SHP77 (cell line): ENCODE results near the gene ATP6V1B1.

Experiments
- DNase-seq, 2 experiments: peaks; one replicate each; lab custom pipeline; 2025; lab: John Stamatoyannopoulos, UW

Gene ATP6V1B1

DNA sequence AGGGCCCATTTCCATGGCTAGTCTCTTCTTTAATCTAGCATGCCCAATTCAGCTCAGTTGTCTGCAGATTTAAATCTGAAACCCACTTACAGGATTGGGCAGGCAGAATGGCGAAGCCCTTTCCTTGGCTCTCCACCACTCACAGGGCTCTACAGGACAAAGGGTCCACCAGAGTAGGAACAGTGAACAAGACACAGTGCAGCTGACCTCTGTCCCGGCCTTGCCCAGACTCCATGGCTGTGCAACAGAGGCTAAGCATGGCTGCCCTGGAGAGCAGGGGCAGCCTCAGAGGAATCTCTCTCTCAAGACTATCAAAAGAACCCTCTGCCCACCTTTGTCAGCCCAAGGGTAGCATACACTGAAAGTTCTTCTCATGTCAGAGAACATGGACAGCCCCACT lies 9.7 kb upstream of the ATP6V1B1 start:
- DNase-seq, result no peak

DNA sequence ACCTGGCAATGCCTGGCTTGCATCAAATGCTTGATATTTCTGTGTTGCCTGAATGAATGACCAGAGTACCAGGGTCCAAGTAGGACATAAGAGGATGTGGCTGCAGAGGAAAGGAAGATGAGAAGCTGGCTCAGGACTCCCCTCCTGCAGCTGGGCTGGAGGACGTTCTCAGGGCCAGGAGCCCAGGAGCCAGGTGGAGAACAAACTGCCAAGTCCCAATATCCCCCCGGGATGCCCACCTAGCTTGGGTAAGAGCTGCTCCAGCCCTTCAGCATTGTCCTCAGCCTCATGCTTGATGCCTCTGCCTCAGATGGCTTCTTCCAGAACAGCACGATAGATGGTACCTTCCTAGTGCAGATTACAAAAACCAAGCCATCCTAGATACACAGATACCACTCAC lies 8.6 kb upstream of the ATP6V1B1 start:
- no peak for DNase-seq

DNA sequence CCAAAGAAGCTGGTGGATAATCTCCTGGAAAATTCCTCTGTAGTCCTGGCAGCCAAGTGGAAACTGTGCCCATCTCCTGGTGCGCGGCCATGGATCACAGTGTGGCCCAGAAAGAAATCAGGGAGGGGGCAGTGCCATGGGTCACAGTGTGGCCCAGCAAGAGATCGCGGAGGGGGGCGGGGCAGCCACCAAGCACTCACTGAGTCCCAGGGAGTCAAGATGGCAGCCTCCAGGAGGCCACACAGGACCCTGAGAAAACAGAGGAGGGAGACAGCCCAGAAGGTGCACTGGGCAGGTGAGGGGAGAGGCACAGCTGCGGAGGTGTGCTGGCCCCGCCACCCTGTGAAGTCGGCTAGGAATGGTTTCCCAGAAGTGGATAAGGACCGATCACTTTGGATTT lies 8.1 kb upstream of the ATP6V1B1 start:
- DNase-seq, result no peak

DNA sequence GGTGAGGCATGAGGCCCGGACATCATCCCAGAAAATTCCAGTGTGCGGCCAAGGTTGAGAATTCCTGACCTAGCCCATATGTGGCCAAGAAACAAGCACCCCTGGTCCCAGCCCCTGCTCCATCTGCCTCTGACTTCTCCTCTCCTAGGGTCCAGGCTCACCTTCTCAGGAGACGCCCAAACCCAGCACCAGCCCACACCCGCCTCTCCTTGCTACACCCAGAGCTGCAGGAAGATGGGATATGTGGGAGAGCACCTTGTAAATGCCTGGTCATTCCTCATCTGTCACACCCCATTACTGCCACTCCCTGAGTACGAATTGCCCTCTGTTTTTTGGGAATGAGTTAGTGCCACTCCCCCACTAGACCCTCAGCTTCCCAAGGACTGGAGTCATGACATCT lies 7.3 kb upstream of the ATP6V1B1 start:
- no peak for DNase-seq

DNA sequence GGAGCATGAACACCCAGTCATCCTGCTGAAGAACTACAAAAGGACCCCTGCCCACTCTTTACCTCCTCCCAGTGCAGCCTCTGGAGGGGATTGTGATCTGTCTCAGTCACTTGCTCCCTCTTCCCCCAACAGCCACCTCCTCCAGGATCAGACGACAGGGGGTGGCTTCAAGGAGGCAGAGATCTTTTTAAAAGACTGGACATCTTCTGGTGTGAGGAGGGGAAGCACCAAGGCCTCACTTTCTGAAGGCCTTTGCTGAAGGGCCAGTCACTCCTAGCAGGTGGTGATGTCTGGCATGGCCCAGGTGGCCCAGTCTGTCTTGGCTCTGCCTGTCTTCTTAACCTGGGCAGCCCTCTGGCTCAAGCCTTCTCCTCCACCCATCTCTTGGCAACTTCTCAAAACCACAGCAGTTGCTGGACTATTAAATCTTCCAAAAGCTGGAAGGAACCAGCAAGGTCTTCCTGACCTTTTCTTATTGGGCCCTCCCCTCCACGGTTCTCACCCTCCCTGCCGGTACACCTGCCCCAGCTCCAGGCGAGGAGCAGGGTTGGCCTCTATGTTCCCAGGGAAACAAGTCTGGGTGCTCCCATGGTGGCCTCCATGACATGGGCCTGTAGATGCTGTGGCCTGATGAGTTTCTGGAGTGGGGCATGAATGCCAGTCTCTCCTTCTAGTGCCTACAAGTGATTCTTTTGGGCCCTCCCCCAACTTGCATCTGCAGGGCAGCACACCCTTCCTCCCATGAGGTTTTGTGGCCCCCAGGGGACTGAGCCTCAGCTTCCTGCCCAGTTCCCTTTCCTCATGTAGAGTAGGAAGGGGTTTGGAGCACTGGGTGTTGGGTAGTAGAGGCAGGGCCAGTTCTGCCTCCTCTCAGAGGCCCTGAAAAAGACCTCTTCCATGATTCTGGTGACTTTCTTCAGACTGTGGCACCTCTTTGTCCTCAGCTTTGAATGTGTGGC lies 5.0 kb upstream of the ATP6V1B1 start:
- no peak for DNase-seq

DNA sequence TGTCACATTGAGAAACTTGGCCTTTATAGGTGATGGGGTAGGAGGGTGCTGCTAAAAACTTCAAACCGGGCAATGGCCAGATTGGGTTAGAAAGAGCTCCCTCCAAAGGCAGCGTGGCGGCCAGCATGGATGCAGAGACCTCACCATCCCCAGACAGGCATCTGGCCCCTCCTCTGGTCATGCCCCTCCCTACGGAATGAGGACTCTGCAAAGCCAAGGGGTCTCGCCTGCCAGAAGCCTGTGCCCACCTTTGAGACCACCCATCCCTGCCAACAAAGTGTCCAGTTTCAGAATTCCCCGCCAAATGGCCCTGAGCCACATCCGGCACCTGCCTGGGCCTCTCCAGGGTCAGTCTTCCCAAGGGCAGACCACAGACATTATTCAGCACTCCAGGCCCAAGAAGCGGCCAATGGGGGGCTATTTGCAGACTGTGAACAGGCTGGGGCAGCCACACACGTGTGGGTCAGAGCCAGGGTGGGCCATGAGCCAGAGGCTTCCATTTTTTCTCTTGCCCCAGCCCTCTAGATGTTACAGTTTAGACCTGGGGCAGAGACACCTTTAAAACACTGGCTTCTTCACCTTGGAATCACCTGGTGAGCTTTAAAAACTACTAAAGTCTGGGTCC lies 4.2 kb upstream of the ATP6V1B1 start:
- no peak for DNase-seq

DNA sequence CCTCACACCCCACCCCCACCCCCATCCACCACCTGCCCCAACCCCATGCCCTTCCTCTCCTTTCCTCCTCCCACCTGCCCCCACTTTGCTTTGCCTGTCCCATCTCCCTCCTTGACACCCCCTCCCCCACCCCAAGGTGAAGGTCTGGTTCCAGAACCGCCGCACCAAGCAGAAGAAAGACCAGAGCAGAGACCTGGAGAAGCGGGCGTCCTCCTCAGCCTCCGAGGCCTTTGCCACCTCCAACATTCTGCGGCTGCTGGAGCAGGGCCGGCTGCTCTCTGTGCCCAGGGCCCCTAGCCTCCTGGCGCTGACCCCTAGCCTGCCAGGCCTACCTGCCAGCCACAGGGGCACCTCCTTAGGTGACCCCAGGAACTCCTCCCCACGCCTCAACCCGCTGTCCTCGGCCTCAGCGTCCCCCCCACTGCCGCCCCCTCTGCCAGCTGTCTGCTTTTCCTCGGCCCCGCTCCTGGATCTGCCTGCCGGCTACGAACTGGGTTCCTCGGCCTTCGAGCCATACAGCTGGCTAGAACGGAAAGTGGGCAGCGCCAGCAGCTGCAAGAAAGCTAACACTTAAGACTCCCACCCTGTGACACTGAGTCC lies 3.0 kb upstream of the ATP6V1B1 start:
- DNase-seq, result no peak

DNA sequence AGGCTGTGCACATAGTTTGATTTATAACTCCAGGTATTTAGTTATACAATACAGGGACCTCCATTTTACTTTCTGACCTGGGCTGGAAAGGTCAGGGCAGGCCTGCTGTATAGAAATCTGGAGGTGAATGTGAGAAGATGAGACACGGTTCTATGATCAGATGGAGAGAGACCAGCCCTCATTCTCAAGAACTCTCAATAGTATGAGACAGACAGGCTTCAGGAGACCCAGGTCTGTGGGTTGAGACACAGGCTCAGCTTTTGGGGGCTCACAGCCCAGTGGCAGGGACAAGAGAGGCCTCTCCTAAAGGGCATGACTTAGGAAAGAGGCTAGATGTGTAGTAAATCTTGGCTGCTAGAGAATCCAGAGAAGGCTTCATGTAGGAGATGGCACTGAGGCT lies 719 bp upstream of the ATP6V1B1 start:
- DNase-seq, result no peak

DNA sequence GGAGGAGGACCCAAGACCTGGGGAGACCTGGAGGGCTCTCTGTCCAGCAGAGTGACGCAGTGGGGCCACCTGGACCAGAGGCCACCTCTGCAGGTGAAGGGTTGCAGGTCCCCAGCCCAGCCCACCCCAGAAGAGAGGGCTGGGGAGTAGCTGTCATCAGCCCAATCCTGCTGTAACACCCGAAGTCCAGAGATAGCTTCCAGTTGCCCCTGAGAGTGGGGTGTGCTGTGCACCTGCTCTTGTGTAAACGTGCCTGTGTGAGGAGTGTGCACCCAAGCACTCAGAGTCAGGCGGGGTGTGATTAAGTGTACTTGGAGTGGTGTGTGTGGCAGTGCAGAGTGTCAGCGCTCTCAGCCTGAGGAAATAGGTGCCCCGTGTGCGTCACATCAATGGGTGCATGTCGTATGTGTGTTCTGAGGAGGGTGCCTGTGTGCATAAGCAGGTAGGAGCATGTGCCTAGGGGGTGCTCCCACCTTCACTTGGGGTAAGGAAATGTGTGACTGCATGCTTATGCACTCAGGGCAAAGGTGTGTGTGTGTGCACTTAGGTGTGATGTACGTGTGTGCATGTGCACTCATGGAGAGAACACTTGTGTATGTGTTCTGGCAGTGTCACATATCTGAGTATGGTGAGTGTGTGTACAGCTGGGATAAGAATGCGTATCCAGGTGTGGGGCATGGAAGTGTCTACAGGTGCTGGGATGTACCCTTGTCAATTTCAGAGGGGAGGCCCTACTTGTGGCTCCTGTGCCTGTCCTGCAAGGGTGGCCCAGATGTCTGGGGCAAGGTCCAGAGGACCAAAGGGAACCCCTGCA lies 672 bp downstream of the ATP6V1B1 start:
- peak in 1 of 2 experiments; percentile 1 for DNase-seq

DNA sequence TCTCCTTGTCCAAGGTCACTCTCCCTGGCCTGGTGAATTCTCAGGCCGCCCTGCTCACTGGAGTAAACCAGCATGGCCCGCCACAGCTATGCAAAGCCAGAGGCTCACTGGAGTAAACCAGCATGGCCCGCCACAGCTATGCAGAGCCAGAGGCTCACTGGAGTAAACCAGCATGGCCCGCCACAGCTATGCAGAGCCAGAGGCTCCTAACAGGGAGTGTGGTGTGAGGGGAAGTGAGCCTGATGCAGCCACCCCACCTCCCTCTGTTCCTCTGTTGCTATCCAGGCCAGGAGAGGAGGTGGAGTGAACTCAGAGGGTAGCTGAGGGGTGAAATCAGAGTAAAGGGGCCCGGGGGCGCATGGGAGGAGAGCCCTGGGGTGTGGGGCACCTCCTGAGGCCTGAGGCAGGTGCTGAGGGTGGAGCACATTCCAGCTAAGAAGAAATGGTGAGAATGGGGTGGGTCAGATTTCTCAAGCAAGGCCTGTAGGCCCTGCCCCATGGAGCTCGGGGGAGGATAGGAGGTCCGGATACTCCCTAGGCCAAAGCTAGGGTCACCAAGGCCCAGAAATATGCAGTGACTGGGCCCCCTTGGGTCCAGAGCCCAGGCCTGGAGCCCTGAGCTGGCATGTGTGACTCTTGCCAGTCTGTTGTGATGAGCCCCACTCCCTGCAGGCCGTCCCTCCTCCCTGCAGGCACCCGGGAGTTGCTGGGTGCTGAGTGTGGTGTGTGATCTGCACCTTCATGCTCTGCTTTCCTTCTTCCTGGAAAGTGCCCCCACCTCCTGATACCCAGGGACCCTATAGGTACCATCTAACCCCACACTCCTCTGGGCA lies 1.5 kb downstream of the ATP6V1B1 start:
- no peak for DNase-seq

DNA sequence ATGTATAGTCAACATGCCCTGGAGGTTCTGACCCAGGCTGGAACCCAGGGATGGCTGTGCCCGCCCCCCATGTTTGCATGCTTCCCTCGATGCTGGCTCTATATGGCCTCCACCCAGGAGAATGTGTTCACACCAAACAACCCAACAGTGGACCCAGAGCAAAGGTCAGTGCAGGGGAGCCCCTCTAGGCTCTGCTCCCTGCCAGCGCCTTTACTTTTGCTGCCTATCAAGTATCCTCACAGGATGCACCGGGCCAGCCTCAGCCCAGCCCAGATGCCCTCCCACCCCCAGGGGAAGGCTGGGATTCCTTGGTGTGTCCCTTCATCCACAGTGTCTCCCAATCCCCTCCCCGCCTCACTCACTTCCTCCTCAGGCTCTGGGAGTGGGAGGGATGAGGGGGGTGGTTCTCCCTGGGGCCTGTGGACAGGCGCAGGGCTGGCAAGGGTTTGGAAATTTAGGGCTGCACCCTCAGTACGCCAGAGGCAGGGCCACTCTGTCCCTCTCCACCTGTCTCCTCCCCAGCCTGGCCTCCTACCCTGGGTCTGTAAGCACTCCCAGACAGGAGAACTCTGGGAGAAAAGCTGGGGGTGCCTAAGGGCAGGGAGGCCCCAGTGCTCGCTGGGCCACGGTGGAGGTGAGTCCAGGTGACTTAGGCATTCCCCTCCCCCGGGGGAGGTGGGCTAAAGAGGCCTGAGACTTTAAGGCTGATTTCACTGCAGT lies 2.3 kb downstream of the ATP6V1B1 start:
- no peak for DNase-seq

DNA sequence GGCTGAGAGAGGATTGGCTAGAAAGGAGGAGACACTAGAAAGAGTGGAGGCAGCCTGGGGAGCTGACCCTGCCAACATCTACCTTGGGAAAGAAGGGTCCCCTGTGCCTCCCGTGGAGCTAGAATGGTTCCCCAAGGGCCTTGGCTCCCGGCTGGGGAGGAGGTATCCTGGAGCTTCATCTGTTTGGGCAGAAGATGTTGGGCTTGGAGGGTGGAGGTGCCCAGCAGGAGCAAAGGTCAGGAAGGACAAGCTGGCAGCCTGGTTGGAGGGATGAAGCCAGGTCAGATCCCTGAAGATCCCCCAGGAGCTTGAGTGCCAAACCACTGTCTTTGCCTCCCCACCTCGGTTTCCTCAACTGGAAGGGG lies 2.9 kb downstream of the ATP6V1B1 start:
- no peak for DNase-seq

DNA sequence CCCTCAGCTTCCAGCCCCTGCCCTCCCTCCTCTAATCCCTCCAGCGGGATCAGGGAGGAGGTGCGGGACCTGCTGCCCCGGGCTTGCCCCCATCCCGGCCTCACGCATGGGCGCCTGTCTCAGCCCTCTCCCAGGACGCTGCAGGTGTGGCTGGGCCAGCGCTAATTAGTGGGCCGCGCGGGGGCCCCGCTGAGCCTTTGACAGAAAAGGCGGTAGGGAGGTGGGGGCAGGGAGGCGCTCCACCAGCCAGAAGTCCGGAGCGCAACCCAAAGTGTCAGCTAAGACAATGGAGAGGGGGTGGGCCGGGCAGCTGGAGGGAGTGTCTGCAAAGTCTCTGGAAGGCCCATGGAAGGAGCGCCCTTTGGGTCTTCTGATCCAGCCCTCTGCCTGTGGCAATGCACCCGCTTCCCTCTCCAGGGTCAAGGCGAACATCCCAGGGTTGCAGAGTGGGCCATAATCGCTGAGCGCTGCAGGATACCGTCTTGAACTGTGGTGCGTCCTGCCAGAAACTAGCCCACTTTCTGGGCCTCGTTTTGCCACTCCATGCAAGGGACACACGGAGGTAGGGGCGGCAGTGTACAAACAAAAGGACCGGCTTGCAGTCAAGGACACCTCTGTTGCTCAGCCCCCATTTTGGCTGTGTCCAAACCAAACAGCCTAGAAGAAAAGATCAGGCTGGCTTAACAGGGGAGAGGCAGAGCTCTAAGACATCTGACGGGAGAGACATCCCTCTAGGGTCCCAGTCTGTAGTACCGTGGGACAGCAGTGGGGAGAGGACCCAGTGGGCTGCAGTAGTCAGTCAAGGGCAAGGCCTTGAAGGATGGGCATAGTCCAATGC lies 3.5 kb downstream of the ATP6V1B1 start:
- DNase-seq, result no peak

DNA sequence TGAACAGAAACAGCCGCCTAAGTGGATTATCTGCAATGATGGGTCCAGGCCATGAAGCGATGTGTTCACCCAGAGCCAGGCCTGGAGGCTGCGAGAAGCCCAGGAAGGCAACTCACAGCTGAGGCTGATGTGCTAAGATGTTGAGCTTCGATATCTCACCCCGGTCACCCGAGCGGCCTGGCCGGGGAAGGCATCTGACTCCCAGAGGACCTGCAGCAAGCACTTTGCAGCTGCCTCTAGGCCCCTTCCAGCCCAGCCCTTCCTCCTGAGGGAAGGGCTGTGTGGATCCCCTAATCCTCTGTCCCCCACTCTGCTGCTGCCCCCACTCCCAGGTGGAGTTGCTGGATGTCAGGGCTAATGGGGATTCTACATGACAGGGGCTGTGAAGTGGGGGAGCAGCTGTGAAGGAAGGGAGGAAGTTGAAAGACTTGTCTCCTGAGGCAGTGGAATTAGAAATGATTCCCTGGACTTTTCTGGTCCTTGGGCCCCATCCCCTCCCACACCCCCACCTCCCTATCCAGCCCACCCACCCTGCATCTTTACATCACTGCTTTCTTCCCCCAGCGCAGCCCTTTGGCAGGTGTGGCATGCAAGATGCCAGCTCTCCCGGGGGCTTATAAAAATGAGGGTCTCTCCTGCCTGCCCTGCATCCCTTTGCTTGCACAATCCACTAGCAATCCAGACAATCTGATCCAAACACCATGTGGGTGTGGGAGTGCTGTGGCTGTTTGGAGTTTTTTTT lies 4.3 kb downstream of the ATP6V1B1 start:
- no peak for DNase-seq

DNA sequence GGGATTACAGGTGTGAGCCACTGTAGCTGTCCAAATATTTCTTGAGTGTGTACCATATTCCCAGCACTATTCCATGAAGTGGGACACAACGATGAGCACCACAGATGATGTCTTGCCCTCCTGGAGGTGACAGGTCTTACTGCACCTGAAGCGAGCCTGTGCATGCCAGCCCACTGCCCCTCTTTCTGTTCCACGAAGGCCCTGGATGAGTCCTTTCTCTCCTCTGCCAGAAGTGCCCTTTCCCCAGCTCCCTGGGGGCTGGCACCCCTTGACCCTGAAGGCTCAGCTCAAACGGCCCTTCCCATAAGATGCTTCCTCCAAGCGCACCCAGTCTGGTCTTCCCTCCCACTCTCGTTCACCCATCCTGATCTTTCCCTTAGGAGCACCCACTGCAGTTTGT lies 5.5 kb downstream of the ATP6V1B1 start:
- no peak for DNase-seq

DNA sequence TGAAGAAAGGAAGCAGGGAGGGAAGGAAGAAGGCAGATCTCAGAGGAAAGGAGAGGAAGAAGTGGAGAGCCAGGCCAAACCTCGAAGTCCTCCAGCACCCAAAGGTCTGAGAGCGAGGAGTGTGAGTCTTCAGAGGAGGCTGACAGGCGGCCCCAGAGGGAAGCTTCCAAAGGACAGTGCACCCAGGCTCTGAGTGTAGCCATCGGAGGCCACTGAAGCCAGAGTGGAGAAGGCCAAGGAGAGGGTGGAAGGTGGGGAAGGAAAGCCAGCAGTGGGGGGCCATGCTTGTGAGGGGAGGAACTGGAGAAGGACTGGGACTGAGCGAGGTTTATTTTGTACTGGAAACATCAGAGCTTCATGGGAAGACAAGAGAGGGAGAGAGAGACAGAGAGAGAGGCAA lies 6.0 kb downstream of the ATP6V1B1 start:
- DNase-seq, result no peak

DNA sequence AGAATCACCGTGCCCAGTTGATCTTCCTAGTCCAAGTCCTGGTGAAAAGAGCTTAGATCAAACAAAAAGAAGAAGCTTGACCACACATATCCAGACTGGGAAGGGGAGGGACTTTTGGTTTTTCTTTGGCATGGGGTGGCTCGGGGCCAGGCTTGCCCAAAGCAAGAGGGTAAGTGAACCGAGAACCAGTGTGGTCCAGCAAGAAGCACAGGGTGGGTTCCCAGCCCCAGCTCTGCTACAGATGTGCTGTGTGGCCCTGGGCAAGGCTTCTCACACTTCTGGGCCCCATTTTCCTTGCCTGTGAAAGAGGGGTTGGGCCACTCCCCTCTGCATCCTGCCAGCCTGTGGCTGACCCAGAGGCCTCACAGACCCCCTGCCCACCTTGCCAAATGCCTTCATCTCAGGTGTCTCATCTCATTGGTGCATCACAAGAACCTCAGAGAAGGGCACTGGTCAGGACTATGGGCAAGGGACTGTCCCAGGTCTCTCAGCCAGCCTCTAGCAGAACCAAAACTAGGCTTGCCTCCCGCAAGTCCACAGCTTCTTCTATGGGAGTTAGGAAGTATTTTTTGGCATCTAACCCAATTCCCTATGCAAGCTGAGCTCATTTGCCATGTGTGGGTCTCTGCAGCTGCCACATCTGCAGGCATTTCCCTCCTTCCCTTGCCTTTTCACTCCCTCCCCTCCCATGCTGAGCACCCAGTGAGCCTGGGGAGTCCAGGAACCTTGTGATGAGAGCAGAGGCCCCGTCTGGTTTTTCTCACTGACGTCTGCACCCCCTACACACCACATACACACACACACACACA lies 6.9 kb downstream of the ATP6V1B1 start:
- no peak for DNase-seq

DNA sequence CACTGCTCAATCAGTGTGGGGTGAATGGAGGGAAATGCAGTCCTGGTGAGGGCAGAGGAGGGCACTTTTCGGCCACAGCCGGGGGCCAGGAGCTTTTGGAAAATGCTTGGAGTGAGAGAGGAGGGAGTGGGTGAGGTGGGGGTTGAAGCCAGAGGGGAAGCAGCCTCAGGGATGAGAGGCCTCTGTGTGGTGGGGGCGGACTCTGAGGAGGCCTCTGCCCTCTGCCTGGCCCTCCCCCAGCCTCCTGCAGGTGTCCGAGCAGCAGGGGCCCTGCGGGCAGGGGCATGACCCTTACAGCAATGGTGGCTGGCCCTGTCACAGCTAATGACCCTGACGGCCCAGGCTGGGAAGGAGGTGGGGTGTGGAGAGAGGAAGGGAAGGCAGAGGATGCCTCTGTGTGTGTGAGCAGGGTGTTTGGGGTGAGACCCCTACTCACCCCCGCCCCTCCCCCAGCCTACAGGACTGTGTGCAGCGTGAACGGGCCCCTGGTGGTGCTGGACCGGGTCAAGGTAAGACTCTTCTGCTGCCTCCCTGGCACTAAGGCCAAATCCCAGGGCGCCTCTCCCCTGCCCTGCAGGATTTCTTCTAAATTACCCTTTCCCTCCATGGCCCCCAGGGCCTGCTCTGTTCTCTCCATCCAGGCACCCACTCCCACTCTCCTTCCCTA lies 7.6 kb downstream of the ATP6V1B1 start:
- no peak for DNase-seq
